GM18508 (cell line): Measurements from ENCODE around the gene MPC2.
"Not testable (repeated sequence)": the region's sequence is repeated elsewhere in the genome, so short reads cannot be mapped to it uniquely, and the experiment has no call there.

Source experiments
- ATAC-seq: cut with Tn5 transposase; IDR thresholded peaks from one replicate; pipeline ENCODE4 v1.9.1; 2021; ENCODE audit warnings: moderate number of reproducible peaks; ENCODE audit not compliant: insufficient read depth, unreplicated experiment

MPC2 gene

GRCh38 chr1:167935216-167936067, 1.4 kb downstream of the MPC2 start:
- peak; percentile 3 for ATAC-seq

GRCh38 chr1:167934426-167935215, 2.3 kb downstream of the MPC2 start:
- no peak for ATAC-seq

GRCh38 chr1:167933788-167934187, 3.1 kb downstream of the MPC2 start:
- ATAC-seq: no peak

- ATAC-seq: no peak
Measured at GRCh38 chr1:167929725-167930124, 7.1 kb downstream of the MPC2 start.

- ATAC-seq: not testable (repeated sequence)
Measured at GRCh38 chr1:167928919-167929318, 8.0 kb downstream of the MPC2 start.

GRCh38 chr1:167928457-167928852, 8.4 kb downstream of the MPC2 start:
- no peak for ATAC-seq

GRCh38 chr1:167927046-167927754, 9.7 kb downstream of the MPC2 start:
- no peak for ATAC-seq

- no peak for ATAC-seq
Measured at GRCh38 chr1:167926486-167926997, 10.3 kb downstream of the MPC2 start.

GRCh38 chr1:167924543-167925231, 12.2 kb downstream of the MPC2 start:
- ATAC-seq: no peak

GRCh38 chr1:167924102-167924501, 12.8 kb downstream of the MPC2 start:
- no peak for ATAC-seq

GRCh38 chr1:167923324-167924056, 13.4 kb downstream of the MPC2 start:
- ATAC-seq: no peak

GRCh38 chr1:167922611-167923074, 14.2 kb downstream of the MPC2 start:
- ATAC-seq: no peak

- no peak for ATAC-seq
Measured at GRCh38 chr1:167922023-167922422, 14.8 kb downstream of the MPC2 start.

- ATAC-seq: no peak
Measured at GRCh38 chr1:167916766-167917511, 19.9 kb downstream of the MPC2 start.

- ATAC-seq: no peak
Measured at GRCh38 chr1:167915569-167915968, 21.3 kb downstream of the MPC2 start.

- no peak for ATAC-seq
Measured at GRCh38 chr1:167913895-167914496, 22.9 kb downstream of the MPC2 start, which contains the start of gene ADCY10. Gene ADCY10 (minus strand): TSS chr1:167914134. CDS start chr1:167905140, 8,994 bp downstream.

GRCh38 chr1:167912294-167912693, 24.6 kb downstream of the MPC2 start:
- no peak for ATAC-seq

GRCh38 chr1:167911413-167911812, 25.5 kb downstream of the MPC2 start:
- ATAC-seq: no peak
